Lung (tissue), 12 donors: ENCODE data around the gene TOR4A. TPM values are rescaled to one million over a fixed set of nuclear protein-coding genes. Genes with fewer than 3 reads are reported as not detected.

Experiments
- ATAC-seq: fragments of 200-7000 bp; cut with Tn5 transposase; one replicate; pipeline ENCODE4 v1.9.1; 2020; ENCODE audit warnings: moderate number of reproducible peaks; ENCODE audit not compliant: insufficient read depth, low FRiP score
- DNase-seq, 3 donors: peaks; one replicate each; pipeline ENCODE4 v3.0.0-alpha.2; 2013 to 2017
- H3K27ac ChIP-seq, 2 donors: one replicate each; pipeline ENCODE4 v1.5.1; 2013; ENCODE audit warnings: mild to moderate bottlenecking in 2 of 2, moderate library complexity in 2 of 2, control low read depth in 1 of 2, inconsistent platforms in 1 of 2, low read depth in 1 of 2, low read length in 1 of 2
- H3K27me3 ChIP-seq, 3 donors: one replicate each; pipeline ENCODE4 v1.5.1; 2013; ENCODE audit warnings: low read length in 2 of 3; ENCODE audit not compliant: control insufficient read depth in 3 of 3, insufficient read depth in 3 of 3
- H3K36me3 ChIP-seq, 4 donors: one replicate each; pipeline ENCODE4 v1.5.1; 2013; ENCODE audit warnings: low read length in 4 of 4, mild to moderate bottlenecking in 1 of 4, moderate library complexity in 1 of 4; ENCODE audit not compliant: control insufficient read depth in 4 of 4, insufficient read depth in 4 of 4
- H3K4me1 ChIP-seq, 5 donors: one replicate each; pipeline ENCODE4 v1.5.1; 2013; ENCODE audit warnings: low read length in 5 of 5, mild to moderate bottlenecking in 2 of 5, moderate library complexity in 1 of 5; ENCODE audit not compliant: control insufficient read depth in 5 of 5, insufficient read depth in 5 of 5
- H3K4me3 ChIP-seq: one replicate; pipeline ENCODE4 v1.5.1; 2013; ENCODE audit warnings: mild to moderate bottlenecking, control low read depth, moderate library complexity
- H3K9ac ChIP-seq, 2 donors: one replicate each; pipeline ENCODE4 v1.5.1; 2013; ENCODE audit warnings: low read length in 2 of 2, control low read depth in 1 of 2; ENCODE audit not compliant: insufficient read depth in 1 of 2
- H3K9me3 ChIP-seq, 4 donors: one replicate each; pipeline ENCODE4 v1.5.1; 2013; ENCODE audit warnings: low read length in 3 of 4, mild to moderate bottlenecking in 1 of 4, moderate library complexity in 1 of 4; ENCODE audit not compliant: control insufficient read depth in 4 of 4, insufficient read depth in 3 of 4
- CTCF ChIP-seq: IDR thresholded peaks from 2 replicates; pipeline ENCODE4 v1.5.1; 2012; ENCODE audit warnings: mild to moderate bottlenecking; ENCODE audit errors: control extremely low read depth, extremely low read depth
- WGBS, 2 donors: extraction: QIAGEN DNeasy Blood & Tissue Kit; methylation state at CpG; one replicate each; pipeline ENCODE4 v1.1.7; 2013; 5-methylcytosine and 5-hydroxymethylcytosine counted together
- polyA plus RNA-seq, 2 donors: library from polyadenylated mRNA; stranded (reverse); fragments of 200-250 nt; gene quantifications; one replicate each; pipeline ENCODE4 v1.2.1, GENCODE V29; 2013
- total RNA-seq, 2 donors: library from RNA; depleted of rRNA in 1 of 2; stranded (reverse); fragments of >200 nt in 1 of 2; gene quantifications; one replicate each; pipeline ENCODE4 v1.2.1, GENCODE V29; 2014 to 2021
- donor health status: control.
- donor health status: control.
- donor health status: Bipolar disorder and iron deficiency.
- donor health status: healthy.
- donor health status: DM: yes; HTN: yes; CAD: no.

The TOR4A gene
- total and polyA plus RNA-seq, 4 donors, result 9.6 to 42.5 (median 20.7) TPM

- Histone ChIP-seq H3K4me3 (no peak overlapping the region), H3K36me3 (peaks cover 0 to 41% (median 10%) of the 10 kb centered on the region in 4 donors), H3K4me1 (peaks cover 0 to 32% (median 4%) of the 10 kb centered on the region in 5 donors), H3K27me3 (no peaks in the 10 kb centered on the region), H3K27ac (peak overlapping the region; percentile 94 to 97), H3K9me3 (peaks cover 0 to 4% (median 0%) of the 10 kb centered on the region in 4 donors), H3K9ac (no peak overlapping the region)
- DNase-seq, result peak; percentile 88 to 95 (median 91)
- ATAC-seq, result peak; percentile 25
- 36 to 41% methylated on average over 28 to 30 of the region's 30 CpGs for WGBS, 2 donors
- no peak for TF ChIP-seq CTCF
These were observed 825 bp upstream of the TOR4A start for GRCh38 chr9:137276473-137277328.

- Histone ChIP-seq H3K36me3 (peaks cover 0 to 31% (median 2%) of the 10 kb centered on the region in 4 donors), H3K4me1 (peaks cover 0 to 32% (median 4%) of the 10 kb centered on the region in 5 donors), H3K4me3 (peak overlapping the region; percentile 71), H3K9me3 (peaks cover 0 to 4% (median 0%) of the 10 kb centered on the region in 4 donors), H3K27me3 (no peaks in the 10 kb centered on the region), H3K27ac (peak overlapping the region; percentile 94 to 97), H3K9ac (no peak overlapping the region)
- no peak for DNase-seq
- ATAC-seq, result no peak
- WGBS, 2 donors, result 6 to 10% methylated on average over 44 to 54 of the region's 54 CpGs
- TF ChIP-seq CTCF, result no peak
These were observed 655 bp downstream of the TOR4A start for GRCh38 chr9:137278061-137278701.

GRCh38 chr9:137278721-137279711 lies 1.5 kb downstream of the TOR4A start:
- TF ChIP-seq CTCF, result no peak
- peak overlapping the region; percentile 40 for H3K4me3 ChIP-seq
- WGBS, 2 donors, result 82 to 84% methylated on average over 139 of the region's 139 CpGs
- no peak overlapping the region for H3K9ac ChIP-seq
- ATAC-seq (no peak), DNase-seq (no peak)
- peak overlapping the region; percentile 46 to 94 for H3K27ac ChIP-seq
- H3K4me1 ChIP-seq, result peaks cover 0 to 29% (median 4%) of the 10 kb centered on the region in 5 donors
- no peaks in the 10 kb centered on the region for H3K27me3 ChIP-seq
- peaks cover 0 to 4% (median 0%) of the 10 kb centered on the region in 4 donors for H3K9me3 ChIP-seq
- peaks cover 0 to 30% (median 2%) of the 10 kb centered on the region in 4 donors for H3K36me3 ChIP-seq
